Transverse colon (tissue), 4 donors: ENCODE data around the gene MKLN1. TPM values are rescaled to one million over a fixed set of nuclear protein-coding genes. Genes with fewer than 3 reads are reported as not detected.

Experiments used
- DNase-seq: peaks from one replicate; pipeline ENCODE4 v3.0.0-alpha.2; 2019
- H3K27ac ChIP-seq, 4 donors: fragments of 200-600 bp; sonication (generic); 2 replicates each; pipeline ENCODE4 v1.5.1; 2016 to 2018; ENCODE audit warnings: inconsistent platforms in 4 of 4
- H3K27me3 ChIP-seq: fragments of 200-600 bp; sonication (generic); 2 replicates; pipeline ENCODE4 v1.5.1; 2017; ENCODE audit warnings: inconsistent platforms
- H3K36me3 ChIP-seq, 4 donors: fragments of 200-600 bp; sonication (generic); 2 replicates each; pipeline ENCODE4 v1.5.1; 2017 to 2019; ENCODE audit warnings: inconsistent platforms in 4 of 4
- H3K4me1 ChIP-seq, 4 donors: fragments of 200-600 bp; sonication (generic); 2 replicates each; pipeline ENCODE4 v1.5.1; 2017 to 2020; ENCODE audit warnings: inconsistent platforms in 4 of 4
- H3K4me3 ChIP-seq, 4 donors: fragments of 200-600 bp; sonication (generic); 1 replicate in 1 of 4; 2 replicates in 3 of 4; pipeline versions ENCODE4 v1.5.1 to v1.6.1; 2017 to 2019; ENCODE audit warnings: inconsistent platforms in 4 of 4
- H3K9me3 ChIP-seq, 2 donors: fragments of 200-600 bp; sonication (generic); 2 replicates each; pipeline ENCODE4 v1.5.1; 2017 to 2019; ENCODE audit warnings: inconsistent platforms in 2 of 2
- EP300 ChIP-seq: sonication (generic); formaldehyde crosslinking; IDR thresholded peaks from one replicate; pipeline ENCODE4 v1.6.1; 2017; ENCODE audit warnings: antibody characterized with exemption, low read depth
- POLR2A ChIP-seq: fragments of 450-650 bp; IDR thresholded peaks from one replicate; pipeline ENCODE4 v1.6.1; 2016; ENCODE audit warnings: antibody characterized with exemption, mild to moderate bottlenecking, moderate library complexity
- POLR2AphosphoS5 ChIP-seq, 3 donors: sonication (generic); formaldehyde crosslinking; IDR thresholded peaks; one replicate each; pipeline ENCODE4 v1.6.1; 2016; ENCODE audit warnings: antibody characterized with exemption in 3 of 3
- WGBS, 2 donors: methylation state at CpG; one replicate each; pipeline ENCODE4 v1.1.5; 2018; ENCODE audit warnings: low coverage in 1 of 2; 5-methylcytosine and 5-hydroxymethylcytosine counted together
- in situ Hi-C, 4 donors: fragments of 200-750 bp; cut with MboI; loops; one replicate each; pipeline versions ENCODE4 v1.15.0 to v1.15.1; 2017; ENCODE audit warnings: low sequenced_read_pairs in 3 of 4, low pct_ligation_motif_present in 1 of 4, low pct_unique_long_range_greater_than_20kb in 1 of 4
- intact Hi-C: fragments of 100-400 bp; cut with DNase I; formaldehyde crosslinking; loops from one replicate; pipeline ENCODE4 v1.15.1; 2023; ENCODE audit warnings: low total_unique reads
- total RNA-seq, 4 donors: library from RNA; depleted of rRNA; stranded (reverse); fragments of >200 nt; gene quantifications; one replicate each; pipeline ENCODE4 v1.1.0, GENCODE V29; 2016
- TF ChIP-seq, protein P1 (sequence below), 5 experiments: fragments of 200-600 bp in 3 of 5; fragments of 450-650 bp in 2 of 5; sonication (generic) in 3 of 5; IDR thresholded peaks; 1 replicate in 2 of 5; 2 replicates in 3 of 5; pipeline ENCODE4 v1.5.1; 2016 to 2017; ENCODE audit warnings: antibody characterized with exemption in 5 of 5, inconsistent platforms in 3 of 5, mild to moderate bottlenecking in 2 of 5, moderate library complexity in 1 of 5

Gene MKLN1
- total RNA-seq, 4 donors from 2014 or later: 30.7 to 87.0 (median 48.6) TPM

DNA sequence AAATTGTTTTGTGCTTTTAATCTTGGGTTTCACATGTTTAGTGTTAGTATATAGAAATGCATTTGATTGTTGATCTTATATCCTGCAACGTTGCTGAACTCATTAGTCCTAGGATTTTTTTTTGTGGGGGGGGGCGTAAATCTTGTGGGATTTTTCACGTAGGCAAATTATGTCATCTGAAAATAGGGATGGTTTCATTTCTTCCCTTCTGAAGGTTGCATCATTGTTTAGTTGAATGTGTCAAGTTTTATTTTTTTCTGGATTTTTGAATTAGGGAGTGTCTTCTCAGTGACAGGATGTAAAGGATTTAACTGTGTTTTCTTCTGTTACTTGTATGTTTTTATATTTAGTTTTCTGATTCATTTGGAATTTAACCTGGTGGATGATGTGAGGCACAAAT is 26.7 kb downstream of the MKLN1 start:
- H3K9me3 ChIP-seq: no peaks in the 10 kb centered on the region
- intact Hi-C loops: no loop called here
- peaks cover 0 to 67% (median 30%) of the 10 kb centered on the region in 4 donors for H3K4me1 ChIP-seq
- no peaks in the 10 kb centered on the region for H3K27me3 ChIP-seq
- no peak overlapping the region for H3K4me3 ChIP-seq
- in situ Hi-C loops: no loop called here
- H3K27ac ChIP-seq: no peak overlapping the region
- 37 to 58% methylated on average over 3 of the region's 3 CpGs for WGBS, 2 donors
- no peaks in the 10 kb centered on the region for H3K36me3 ChIP-seq
- DNase-seq: no peak
- TF ChIP-seq POLR2AphosphoS5 (IDR thresholded peaks at IDR 0.05): no peak
- no peak for TF ChIP-seq EP300
- TF ChIP-seq, protein P1, sequence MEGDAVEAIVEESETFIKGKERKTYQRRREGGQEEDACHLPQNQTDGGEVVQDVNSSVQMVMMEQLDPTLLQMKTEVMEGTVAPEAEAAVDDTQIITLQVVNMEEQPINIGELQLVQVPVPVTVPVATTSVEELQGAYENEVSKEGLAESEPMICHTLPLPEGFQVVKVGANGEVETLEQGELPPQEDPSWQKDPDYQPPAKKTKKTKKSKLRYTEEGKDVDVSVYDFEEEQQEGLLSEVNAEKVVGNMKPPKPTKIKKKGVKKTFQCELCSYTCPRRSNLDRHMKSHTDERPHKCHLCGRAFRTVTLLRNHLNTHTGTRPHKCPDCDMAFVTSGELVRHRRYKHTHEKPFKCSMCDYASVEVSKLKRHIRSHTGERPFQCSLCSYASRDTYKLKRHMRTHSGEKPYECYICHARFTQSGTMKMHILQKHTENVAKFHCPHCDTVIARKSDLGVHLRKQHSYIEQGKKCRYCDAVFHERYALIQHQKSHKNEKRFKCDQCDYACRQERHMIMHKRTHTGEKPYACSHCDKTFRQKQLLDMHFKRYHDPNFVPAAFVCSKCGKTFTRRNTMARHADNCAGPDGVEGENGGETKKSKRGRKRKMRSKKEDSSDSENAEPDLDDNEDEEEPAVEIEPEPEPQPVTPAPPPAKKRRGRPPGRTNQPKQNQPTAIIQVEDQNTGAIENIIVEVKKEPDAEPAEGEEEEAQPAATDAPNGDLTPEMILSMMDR (IDR thresholded peaks at IDR 0.05): no peak
- TF ChIP-seq POLR2A: no peak

DNA sequence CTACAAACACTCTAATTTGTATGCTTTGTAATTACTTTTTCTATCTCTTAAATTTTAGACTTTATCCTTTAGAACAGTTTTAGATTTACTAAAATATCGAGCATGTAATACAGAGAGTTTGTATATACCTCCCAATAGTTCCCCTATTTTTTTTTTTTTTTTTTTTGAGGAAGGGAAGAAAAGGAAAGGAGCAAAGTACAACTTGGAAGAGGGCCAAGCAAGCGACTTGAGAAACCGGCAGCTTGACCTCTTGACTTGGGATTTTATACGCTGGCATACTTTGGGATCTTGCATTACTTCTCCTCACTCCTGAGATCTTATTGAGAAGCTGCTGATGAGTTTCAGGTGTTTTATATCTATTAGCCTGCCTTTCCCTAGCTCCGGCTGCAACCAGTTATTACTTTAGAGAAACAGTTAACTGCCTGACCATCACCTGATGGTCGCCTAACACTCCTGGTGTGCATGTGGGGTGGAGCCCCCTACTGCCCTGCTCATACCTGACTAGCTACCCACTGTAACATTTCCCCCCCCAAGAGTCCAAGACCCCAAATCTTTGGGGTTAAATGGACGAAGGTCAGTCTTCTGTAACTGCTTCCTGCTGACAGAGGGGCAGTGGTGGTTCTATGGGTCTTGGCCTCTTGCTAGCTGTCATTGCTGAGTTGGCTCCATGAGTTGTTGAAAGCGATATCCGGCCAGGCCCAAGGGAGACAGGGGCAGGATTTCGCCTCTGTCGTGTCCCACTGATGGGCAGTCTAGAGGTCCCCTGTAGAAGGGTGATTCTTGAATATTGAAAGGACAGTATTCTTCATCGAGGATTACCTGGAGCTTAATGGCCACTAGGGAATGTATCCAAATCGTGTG is 28.5 kb downstream of the MKLN1 start:
- Histone ChIP-seq H3K36me3 (no peaks in the 10 kb centered on the region), H3K4me3 (no peak overlapping the region), H3K27me3 (no peaks in the 10 kb centered on the region), H3K4me1 (peaks cover 0 to 78% (median 36%) of the 10 kb centered on the region in 4 donors), H3K27ac (no peak overlapping the region), H3K9me3 (no peaks in the 10 kb centered on the region)
- peak; percentile 39 for DNase-seq
- in situ Hi-C loops: no loop called here
- intact Hi-C loops: no loop called here
- WGBS, 2 donors: 53 to 76% methylated on average over 7 to 13 of the region's 13 CpGs
- TF ChIP-seq, protein P1 (IDR thresholded peaks at IDR 0.05): no peak
- TF ChIP-seq EP300 (no peak), POLR2AphosphoS5 (IDR thresholded peaks at IDR 0.05) (no peak), POLR2A (no peak)

GRCh38 chr7:131357282-131357880 is 29.7 kb downstream of the MKLN1 start:
- H3K4me1 ChIP-seq: peaks cover 5 to 86% (median 43%) of the 10 kb centered on the region in 4 donors
- no peaks in the 10 kb centered on the region for H3K36me3 ChIP-seq
- no peak for DNase-seq
- no peaks in the 10 kb centered on the region for H3K27me3 ChIP-seq
- in situ Hi-C loops: no loop called here
- H3K27ac ChIP-seq: peak overlapping the region in 2 of 4 donors; percentile 34 to 35
- no peak overlapping the region for H3K4me3 ChIP-seq
- no peaks in the 10 kb centered on the region for H3K9me3 ChIP-seq
- WGBS, 2 donors: 90 to 91% methylated on average over 3 of the region's 3 CpGs
- intact Hi-C loops: no loop called here
- no peak for TF ChIP-seq EP300
- TF ChIP-seq, protein P1 (IDR thresholded peaks at IDR 0.05): no peak
- no peak for TF ChIP-seq POLR2A
- no peak for TF ChIP-seq POLR2AphosphoS5 (IDR thresholded peaks at IDR 0.05)

DNA sequence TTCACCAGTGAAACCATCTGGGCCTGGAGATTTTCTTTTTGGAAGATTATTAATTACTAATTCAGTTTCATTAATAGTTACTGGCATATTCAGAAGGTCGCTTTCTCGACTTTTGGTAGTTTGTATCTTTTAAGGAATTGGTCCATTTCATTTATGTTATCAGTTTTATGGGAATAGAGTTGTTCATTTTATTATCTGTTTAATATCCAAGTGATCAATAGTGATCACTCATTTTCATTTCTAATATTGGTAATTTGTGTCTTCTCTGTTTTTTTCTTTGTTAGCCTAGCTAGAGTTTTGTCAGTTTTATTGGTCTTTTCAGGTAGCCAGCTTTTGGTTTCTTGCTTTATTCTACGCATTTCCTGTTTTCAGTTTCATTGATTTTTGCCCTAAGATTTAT is 31.0 kb downstream of the MKLN1 start:
- no peak overlapping the region for H3K4me3 ChIP-seq
- no peak for TF ChIP-seq POLR2AphosphoS5 (IDR thresholded peaks at IDR 0.05)
- TF ChIP-seq POLR2A: no peak
- TF ChIP-seq, protein P1 (IDR thresholded peaks at IDR 0.05): no peak
- no peak for TF ChIP-seq EP300
- in situ Hi-C loops: no loop called here
- H3K27me3 ChIP-seq: no peaks in the 10 kb centered on the region
- WGBS, 2 donors: 88 to 90% methylated on average over 3 of the region's 3 CpGs
- H3K4me1 ChIP-seq: peaks cover 9 to 93% (median 50%) of the 10 kb centered on the region in 4 donors
- no peak for DNase-seq
- no peaks in the 10 kb centered on the region for H3K9me3 ChIP-seq
- H3K36me3 ChIP-seq: no peaks in the 10 kb centered on the region
- intact Hi-C loops: no loop called here
- peak overlapping the region in 1 of 4 donors; percentile 34 for H3K27ac ChIP-seq
